Liver (tissue), 9 donors: ENCODE data around the gene NOX3. TPM values are rescaled to one million over a fixed set of nuclear protein-coding genes. Genes with fewer than 3 reads are reported as not detected.

Experiments
- DNase-seq: peaks from one replicate; pipeline ENCODE4 v3.0.0-alpha.2; 2017; ENCODE audit warnings: low spot score
- H3K27ac ChIP-seq, 2 donors: one replicate each; pipeline ENCODE4 v1.7.0; 2013; ENCODE audit warnings: inconsistent platforms in 2 of 2, low read length in 2 of 2, control low read depth in 1 of 2, low read depth in 1 of 2, mild to moderate bottlenecking in 1 of 2
- H3K27me3 ChIP-seq, 4 donors: one replicate each; pipeline versions ENCODE4 v1.6.1 to v1.7.0; 2013; ENCODE audit warnings: low read length in 3 of 4, inconsistent platforms in 1 of 4, mild to moderate bottlenecking in 1 of 4, moderate library complexity in 1 of 4; ENCODE audit not compliant: control insufficient read depth in 4 of 4, insufficient read depth in 4 of 4
- H3K36me3 ChIP-seq, 4 donors: one replicate each; pipeline versions ENCODE4 v1.6.1 to v1.7.0; 2013; ENCODE audit warnings: low read length in 3 of 4, mild to moderate bottlenecking in 3 of 4, low read depth in 1 of 4, moderate library complexity in 1 of 4; ENCODE audit not compliant: control insufficient read depth in 4 of 4, insufficient read depth in 3 of 4
- H3K4me1 ChIP-seq, 4 donors: one replicate each; pipeline versions ENCODE4 v1.6.1 to v1.7.0; 2013; ENCODE audit warnings: low read length in 3 of 4, mild to moderate bottlenecking in 3 of 4, moderate library complexity in 1 of 4; ENCODE audit not compliant: control insufficient read depth in 4 of 4, insufficient read depth in 4 of 4
- H3K4me3 ChIP-seq, 3 donors: one replicate each; pipeline versions ENCODE4 v1.6.1 to v1.7.0; 2013; ENCODE audit warnings: low read length in 3 of 3, control low read depth in 1 of 3, low read depth in 1 of 3, mild to moderate bottlenecking in 1 of 3
- H3K9ac ChIP-seq, 2 donors: one replicate each; pipeline ENCODE4 v1.7.0; 2013; ENCODE audit warnings: low read length in 2 of 2, mild to moderate bottlenecking in 2 of 2, moderate library complexity in 2 of 2, control low read depth in 1 of 2, low read depth in 1 of 2
- H3K9me3 ChIP-seq, 4 donors: one replicate each; pipeline versions ENCODE4 v1.6.1 to v1.7.0; 2013; ENCODE audit warnings: low read length in 3 of 4; ENCODE audit not compliant: control insufficient read depth in 4 of 4
- ATF3 ChIP-seq: IDR thresholded peaks from 2 replicates; pipeline ENCODE4 v1.6.1; 2016; ENCODE audit warnings: antibody characterized with exemption
- CTCF ChIP-seq: fragments of 150-350 bp; IDR thresholded peaks from 2 replicates; pipeline ENCODE4 v1.5.1; 2017; ENCODE audit warnings: improper control_type of control experiment, low read depth, low read length; ENCODE audit not compliant: missing input control
- EGR1 ChIP-seq, 2 donors: IDR thresholded peaks; 2 replicates each; pipeline ENCODE4 v1.6.1; 2016 to 2018; ENCODE audit warnings: antibody characterized with exemption in 2 of 2, low read depth in 2 of 2
- FOXA1 ChIP-seq: IDR thresholded peaks from 2 replicates; pipeline ENCODE4 v1.6.1; 2016; ENCODE audit warnings: antibody characterized with exemption
- FOXA2 ChIP-seq: IDR thresholded peaks from 2 replicates; pipeline ENCODE4 v1.6.1; 2016; ENCODE audit warnings: antibody characterized with exemption
- GABPA ChIP-seq, 2 donors: IDR thresholded peaks in 1 of 2; conservative IDR thresholded peaks in 1 of 2; 2 replicates each; pipeline ENCODE4 v1.6.1; 2016; ENCODE audit warnings: antibody characterized with exemption in 2 of 2, mild to moderate bottlenecking in 1 of 2, moderate library complexity in 1 of 2
- HNF4A ChIP-seq, 2 donors: conservative IDR thresholded peaks; 2 replicates each; pipeline ENCODE4 v1.6.1; 2016; ENCODE audit warnings: antibody characterized with exemption in 2 of 2, mild to moderate bottlenecking in 2 of 2
- HNF4G ChIP-seq: IDR thresholded peaks from 2 replicates; pipeline ENCODE4 v1.6.1; 2016; ENCODE audit warnings: antibody characterized with exemption
- JUND ChIP-seq, 2 donors: IDR thresholded peaks; 2 replicates each; pipeline ENCODE4 v1.6.1; 2016; ENCODE audit warnings: antibody characterized with exemption in 2 of 2
- MAX ChIP-seq: IDR thresholded peaks from 2 replicates; pipeline ENCODE4 v1.6.1; 2016; ENCODE audit warnings: antibody characterized with exemption
- NR2F2 ChIP-seq: IDR thresholded peaks from 2 replicates; pipeline ENCODE4 v1.6.1; 2016; ENCODE audit warnings: antibody characterized with exemption
- RAD21 ChIP-seq, 2 donors: IDR thresholded peaks; 2 replicates each; pipeline ENCODE4 v1.6.1; 2016; ENCODE audit warnings: antibody characterized with exemption in 2 of 2, mild to moderate bottlenecking in 2 of 2
- REST ChIP-seq: IDR thresholded peaks from 2 replicates; pipeline ENCODE4 v1.6.1; 2016; ENCODE audit warnings: antibody characterized with exemption, mild to moderate bottlenecking
- RXRA ChIP-seq, 2 donors: IDR thresholded peaks; 2 replicates each; pipeline ENCODE4 v1.6.1; 2017 to 2018; ENCODE audit warnings: antibody characterized with exemption in 2 of 2, mild to moderate bottlenecking in 1 of 2
- SP1 ChIP-seq: IDR thresholded peaks from 2 replicates; pipeline ENCODE4 v1.6.1; 2018; ENCODE audit warnings: antibody characterized with exemption, mild to moderate bottlenecking
- TAF1 ChIP-seq: conservative IDR thresholded peaks from 2 replicates; pipeline ENCODE4 v1.6.1; 2016; ENCODE audit warnings: antibody characterized with exemption, mild to moderate bottlenecking
- YY1 ChIP-seq: IDR thresholded peaks from 2 replicates; pipeline ENCODE4 v1.6.1; 2016; ENCODE audit warnings: antibody characterized with exemption, mild to moderate bottlenecking
- ZBTB33 ChIP-seq: IDR thresholded peaks from 2 replicates; pipeline ENCODE4 v1.6.1; 2016; ENCODE audit warnings: antibody characterized with exemption
- WGBS: extraction: QIAGEN DNeasy Blood & Tissue Kit; methylation state at CpG from one replicate; pipeline ENCODE4 v1.1.7; 2013; 5-methylcytosine and 5-hydroxymethylcytosine counted together
- polyA plus RNA-seq, 2 donors: library from polyadenylated mRNA; stranded (reverse) in 1 of 2; unstranded in 1 of 2; fragments of 200-250 nt in 1 of 2; fragments of >200 nt in 1 of 2; fragmentation: Nextera tagmentation in 1 of 2; extraction: Ambion mirVana in 1 of 2; gene quantifications; one replicate each; pipeline versions ENCODE4 v1.2.1 to v1.2.3, GENCODE V29; 2013 to 2015
- total RNA-seq, 2 donors: library from RNA; depleted of rRNA; stranded (reverse); fragments of >200 nt; gene quantifications; one replicate each; pipeline ENCODE4 v1.2.3, GENCODE V29; 2014
- donor health status: healthy.
- donor health status: healthy.
- donor health status: healthy.
- donor health status: healthy.
- donor health status: healthy.

NOX3 gene
- total and polyA plus RNA-seq, 4 donors, result not detected

GRCh38 chr6:155502393-155502792 lies 46.8 kb upstream of the NOX3 start:
- H3K4me1 ChIP-seq, result no peaks in the 10 kb centered on the region
- WGBS, result 82% methylated on average over 1 of the region's 1 CpG
- H3K27me3 ChIP-seq, result peaks cover 0 to 2% (median 0%) of the 10 kb centered on the region in 4 donors
- no peak overlapping the region for H3K4me3 ChIP-seq
- no peaks in the 10 kb centered on the region for H3K36me3 ChIP-seq
- TF ChIP-seq JUND (IDR thresholded peaks at IDR 0.05) (no peak), HNF4A (conservative IDR thresholded peaks at IDR 0.05) (no peak), RXRA (IDR thresholded peaks at IDR 0.05) (no peak), ZBTB33 (no peak), YY1 (no peak), EGR1 (IDR thresholded peaks at IDR 0.05; ENCODE audit: low read depth in 2 of 2) (no peak), SP1 (no peak), RAD21 (IDR thresholded peaks at IDR 0.05) (no peak), ATF3 (no peak), FOXA2 (no peak), HNF4G (no peak)
- H3K27ac ChIP-seq, result no peak overlapping the region
- DNase-seq, result no peak
- H3K9ac ChIP-seq, result no peak overlapping the region
- no peaks in the 10 kb centered on the region for H3K9me3 ChIP-seq

GRCh38 chr6:155499574-155499973 lies 43.9 kb upstream of the NOX3 start:
- peaks cover 0 to 5% (median 0%) of the 10 kb centered on the region in 4 donors for H3K27me3 ChIP-seq
- H3K9me3 ChIP-seq, result no peaks in the 10 kb centered on the region
- no peaks in the 10 kb centered on the region for H3K36me3 ChIP-seq
- no peak overlapping the region for H3K9ac ChIP-seq
- WGBS, result 86% methylated on average over 4 of the region's 4 CpGs
- H3K27ac ChIP-seq, result no peak overlapping the region
- no peak overlapping the region for H3K4me3 ChIP-seq
- no peak for TF ChIP-seq JUND (IDR thresholded peaks at IDR 0.05)
- no peak for TF ChIP-seq CTCF
- TF ChIP-seq MAX, result no peak
- no peak for TF ChIP-seq HNF4A (conservative IDR thresholded peaks at IDR 0.05)
- no peak for TF ChIP-seq ATF3
- TF ChIP-seq HNF4G, result no peak
- TF ChIP-seq TAF1, result no peak
- TF ChIP-seq FOXA1, result no peak
- TF ChIP-seq NR2F2, result no peak
- TF ChIP-seq REST, result no peak
- TF ChIP-seq RAD21 (IDR thresholded peaks at IDR 0.05), result no peak
- TF ChIP-seq ZBTB33, result no peak
- no peak for TF ChIP-seq GABPA (IDR thresholded peaks at IDR 0.05 in 1 of 2, conservative IDR thresholded peaks at IDR 0.05 in 1 of 2)
- TF ChIP-seq EGR1 (IDR thresholded peaks at IDR 0.05; ENCODE audit: low read depth in 2 of 2), result no peak
- TF ChIP-seq SP1, result no peak
- TF ChIP-seq RXRA (IDR thresholded peaks at IDR 0.05), result no peak
- TF ChIP-seq YY1, result no peak
- no peak for TF ChIP-seq FOXA2
- no peak for DNase-seq
- no peaks in the 10 kb centered on the region for H3K4me1 ChIP-seq
